HS-27A (cell line): ENCODE data around the gene TMEM267.
"Not testable (repeated sequence)": the region's sequence is repeated elsewhere in the genome, so short reads cannot be mapped to it uniquely, and the experiment has no call there.

Experiments used
- DNase-seq: peaks from one replicate; pipeline ENCODE4 v3.0.0-alpha.2; 2012; ENCODE audit warnings: low read depth, missing footprints

TMEM267 gene

DNA sequence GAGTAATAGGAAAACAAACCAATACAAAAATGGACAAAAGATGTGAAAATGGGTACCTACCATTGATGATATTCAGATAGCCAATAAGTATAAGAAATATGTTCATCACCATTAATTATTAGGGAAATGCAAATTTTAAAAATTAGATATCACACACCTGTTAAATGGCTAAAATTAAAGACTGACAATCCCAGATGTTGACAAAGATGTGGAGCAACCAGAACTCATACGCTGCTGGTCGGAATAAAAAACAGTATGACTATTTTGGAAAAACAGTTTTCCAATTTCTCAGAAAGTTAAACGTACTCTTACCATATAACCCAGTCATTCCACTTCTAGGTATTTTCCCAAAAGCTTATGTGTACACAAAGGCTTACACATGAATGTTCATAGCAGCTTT, 27.1 kb downstream of the TMEM267 start:
- no peak for DNase-seq

DNA sequence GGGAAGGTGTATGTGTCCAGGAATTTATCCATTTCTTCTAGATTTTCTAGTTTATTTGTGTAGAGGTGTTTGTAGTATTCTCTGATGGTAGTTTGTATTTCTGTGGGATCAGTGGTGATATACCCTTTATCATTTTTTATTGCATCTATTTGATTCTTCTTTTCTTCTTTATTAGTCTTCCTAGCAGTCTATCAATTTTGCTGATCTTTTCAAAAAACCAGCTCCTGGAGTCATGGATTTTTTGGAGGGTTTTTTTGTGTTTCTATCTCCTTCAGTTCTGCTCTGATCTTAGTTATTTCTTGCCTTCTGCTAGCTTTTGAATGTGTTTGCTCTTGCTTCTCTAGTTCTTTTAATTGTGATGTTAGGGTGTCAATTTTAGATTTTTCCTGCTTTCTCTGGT, 42.1 kb downstream of the TMEM267 start:
- DNase-seq: not testable (repeated sequence)

DNA sequence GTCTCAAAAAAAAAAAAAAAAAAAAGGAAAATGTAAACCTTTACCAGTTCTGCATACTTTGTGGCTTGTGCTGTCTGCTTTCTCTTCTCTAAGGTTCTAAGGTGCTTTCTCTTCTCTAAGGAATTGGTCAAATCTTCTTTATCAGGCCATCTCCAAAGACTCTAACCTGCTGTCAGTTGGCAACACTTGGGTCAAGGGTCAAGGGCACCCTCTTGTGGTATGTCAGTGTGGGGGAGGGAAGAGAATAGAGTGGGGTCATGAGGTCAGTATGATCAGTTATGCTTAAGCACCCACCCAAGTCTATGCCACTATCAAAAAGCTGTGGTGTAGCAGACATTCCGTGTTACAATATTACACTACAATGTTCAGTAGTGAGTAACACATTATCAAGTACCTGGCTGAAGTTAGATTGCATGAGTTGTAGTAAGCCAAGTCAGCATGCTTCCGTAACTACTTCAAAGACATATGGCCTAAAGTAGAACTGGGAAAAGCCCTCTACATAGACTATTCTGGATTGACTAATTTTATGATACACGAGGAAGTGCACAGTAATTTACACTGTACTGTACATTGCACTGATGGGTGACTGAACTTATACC, 46.5 kb downstream of the TMEM267 start:
- DNase-seq: no peak

DNA sequence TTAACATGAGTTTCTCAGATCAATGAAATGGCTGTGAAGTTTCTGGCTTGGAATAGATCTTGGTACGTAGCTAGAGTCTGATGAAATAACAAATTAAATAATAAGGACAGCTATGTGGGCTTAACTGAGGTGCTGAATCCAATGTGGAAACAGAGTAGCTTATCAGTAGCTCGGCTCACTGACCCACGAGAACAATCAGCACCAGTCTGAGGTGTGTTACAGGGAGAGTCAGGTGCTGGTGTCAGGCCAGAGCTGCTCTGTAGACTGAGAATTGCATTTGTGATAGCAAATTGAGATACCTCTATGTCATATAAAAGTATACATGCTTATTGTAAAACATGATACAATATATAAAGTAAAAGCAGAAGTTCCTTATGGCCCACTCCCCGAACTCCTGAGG, 50.3 kb downstream of the TMEM267 start:
- no peak for DNase-seq

DNA sequence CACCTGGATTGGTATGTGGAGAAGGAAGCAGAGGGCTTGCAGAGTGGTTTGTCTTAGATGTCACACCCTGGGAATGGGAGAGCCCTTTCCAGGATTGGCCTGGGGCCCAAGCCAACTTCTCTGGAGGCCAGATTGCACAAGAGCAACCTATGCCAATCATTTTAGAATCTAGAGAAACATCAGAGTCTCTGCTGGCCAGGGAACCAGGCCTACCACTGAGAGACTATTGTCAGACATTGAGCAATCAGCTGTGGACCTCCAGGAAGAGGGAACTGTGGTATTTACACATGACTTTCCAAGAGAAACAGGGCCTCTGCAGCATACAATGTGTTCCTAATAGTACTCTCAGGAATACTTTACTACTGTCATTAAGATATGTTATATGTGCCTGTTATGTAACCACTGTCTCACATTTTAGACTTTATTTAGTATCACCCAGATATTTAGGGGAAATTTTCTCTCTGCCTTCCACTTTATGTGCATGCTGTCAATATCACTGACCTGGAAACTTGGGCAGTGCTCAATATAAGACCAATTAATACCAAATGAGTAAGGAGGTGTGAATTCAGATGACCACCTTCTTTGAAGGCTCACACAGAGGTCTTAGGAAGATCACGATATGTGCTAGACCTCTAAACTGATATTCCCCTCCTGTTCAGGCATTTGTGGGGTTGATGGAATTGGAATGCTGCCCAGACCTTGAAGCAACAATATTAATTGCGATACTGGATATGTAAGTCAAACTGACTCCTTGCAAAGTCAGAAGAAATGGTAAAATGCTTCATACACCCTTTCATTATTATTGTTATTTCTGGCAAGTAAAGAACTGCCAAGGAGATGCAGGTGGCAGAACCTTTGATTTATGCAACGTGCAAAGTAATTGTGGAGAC, 50.9 kb downstream of the TMEM267 start:
- no peak for DNase-seq

DNA sequence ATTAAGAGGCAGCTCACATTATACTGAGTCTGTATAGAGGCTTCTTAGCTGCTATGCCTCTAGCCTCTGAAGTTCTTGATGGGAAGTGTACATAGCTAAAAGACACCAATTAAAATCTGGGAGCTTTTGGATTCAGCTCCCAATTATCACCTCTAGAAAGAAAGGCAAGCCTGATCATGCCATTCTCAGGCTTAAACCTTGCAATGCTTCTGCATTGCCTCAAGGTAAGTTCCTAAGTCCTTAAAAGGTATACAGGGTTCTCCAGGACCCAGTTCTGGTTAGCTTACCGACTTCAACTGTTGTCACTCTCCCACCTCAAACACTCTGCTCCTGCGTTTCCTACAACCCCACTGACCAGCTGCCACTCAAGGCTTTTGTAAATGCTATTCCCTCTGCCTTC, 54.0 kb downstream of the TMEM267 start:
- no peak for DNase-seq

DNA sequence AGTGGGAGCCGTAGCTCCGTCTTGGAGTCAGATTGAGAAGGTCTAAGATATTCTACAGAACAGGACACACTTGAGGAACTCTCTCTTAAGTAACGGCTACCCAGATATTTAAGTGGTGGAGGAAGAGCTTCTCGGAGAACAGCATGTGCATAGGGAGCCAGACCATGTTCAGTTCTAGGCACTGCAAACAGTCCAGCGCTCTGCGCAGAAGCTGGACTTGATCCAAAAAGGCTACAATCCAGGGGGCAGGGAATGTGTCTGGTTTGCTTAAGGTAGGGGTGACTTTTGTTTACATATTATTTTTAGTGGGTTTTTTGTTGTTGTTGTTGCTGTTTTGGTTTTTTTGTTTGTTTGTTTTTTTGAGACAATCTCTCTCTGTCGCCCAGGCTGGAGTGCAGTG, 54.6 kb downstream of the TMEM267 start:
- no peak for DNase-seq

DNA sequence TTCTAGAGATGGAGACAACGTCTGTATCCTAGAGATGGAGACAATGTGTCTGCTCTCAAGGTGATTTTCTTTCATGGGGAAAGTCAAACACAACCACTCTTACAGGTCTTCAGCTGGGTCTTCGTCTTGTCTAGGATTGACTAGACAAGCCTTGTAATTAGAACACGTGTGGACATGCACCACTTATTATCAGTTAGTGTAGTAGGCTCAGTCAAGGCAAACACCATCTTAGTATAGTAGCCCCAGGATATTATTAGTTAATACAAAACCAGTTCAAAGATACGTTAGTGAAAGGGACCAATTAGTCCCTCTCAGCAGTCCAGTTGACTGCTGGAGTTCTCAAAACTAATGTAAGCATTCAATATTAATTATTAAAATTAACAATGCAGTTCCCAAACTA, 56.4 kb downstream of the TMEM267 start:
- DNase-seq: no peak

DNA sequence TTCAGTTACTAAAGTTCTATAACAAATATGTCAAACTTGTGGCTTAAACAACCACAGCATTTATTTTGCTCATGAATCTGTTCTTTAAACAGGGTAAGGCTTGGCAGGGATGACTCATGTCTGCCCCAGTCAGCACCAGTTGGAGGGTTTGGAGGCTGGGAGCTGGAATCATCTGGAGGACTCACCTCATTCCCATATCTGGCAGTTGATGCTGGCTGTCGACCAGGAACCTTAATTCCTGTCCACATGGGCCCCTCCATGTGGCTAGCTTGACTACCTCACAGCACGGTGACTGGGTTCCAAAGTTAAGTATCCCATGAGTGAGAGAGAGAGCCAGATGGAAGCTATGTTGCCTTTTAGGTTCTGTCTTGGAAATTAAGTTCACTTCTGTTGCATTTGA, 57.7 kb downstream of the TMEM267 start:
- peak; percentile 87 for DNase-seq

DNA sequence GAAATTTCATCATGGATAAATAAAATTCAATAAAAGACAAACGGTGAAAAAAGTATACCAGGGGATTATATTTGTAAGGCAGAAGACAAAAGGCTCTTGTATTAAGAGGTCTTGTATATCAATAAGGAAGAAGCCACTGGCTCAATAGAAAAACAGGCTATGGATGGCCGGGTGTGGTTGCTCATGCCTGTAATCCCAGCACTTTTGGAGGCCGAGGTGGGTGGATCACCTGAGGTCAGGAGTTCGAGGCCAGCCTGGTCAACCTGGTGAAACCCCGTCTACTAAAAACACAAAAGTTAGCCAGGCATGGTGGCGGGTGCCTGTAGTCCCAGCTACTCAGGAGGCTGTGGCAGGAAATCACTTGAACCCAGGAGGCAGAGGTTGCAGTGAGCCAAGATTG, 60.6 kb downstream of the TMEM267 start:
- DNase-seq: not testable (repeated sequence)

DNA sequence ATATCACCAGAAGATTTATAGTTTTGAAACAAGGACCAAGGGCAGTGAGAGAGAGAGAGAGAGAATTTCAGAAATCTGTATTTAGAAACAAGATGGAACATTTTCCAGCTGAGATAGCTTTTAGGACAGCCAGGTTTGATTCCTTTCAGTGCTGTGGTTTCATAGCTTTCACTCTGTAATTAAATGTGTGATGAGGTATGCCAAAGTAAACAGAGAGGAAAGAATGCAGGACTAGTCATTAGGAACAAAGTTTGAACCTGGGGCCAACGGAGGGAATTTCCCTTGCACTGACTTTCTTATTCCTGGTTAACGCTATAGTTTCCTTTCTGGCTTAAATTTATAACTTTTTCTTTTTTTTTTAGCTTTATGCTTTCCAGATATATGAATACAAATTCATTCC, 61.5 kb downstream of the TMEM267 start:
- no peak for DNase-seq

DNA sequence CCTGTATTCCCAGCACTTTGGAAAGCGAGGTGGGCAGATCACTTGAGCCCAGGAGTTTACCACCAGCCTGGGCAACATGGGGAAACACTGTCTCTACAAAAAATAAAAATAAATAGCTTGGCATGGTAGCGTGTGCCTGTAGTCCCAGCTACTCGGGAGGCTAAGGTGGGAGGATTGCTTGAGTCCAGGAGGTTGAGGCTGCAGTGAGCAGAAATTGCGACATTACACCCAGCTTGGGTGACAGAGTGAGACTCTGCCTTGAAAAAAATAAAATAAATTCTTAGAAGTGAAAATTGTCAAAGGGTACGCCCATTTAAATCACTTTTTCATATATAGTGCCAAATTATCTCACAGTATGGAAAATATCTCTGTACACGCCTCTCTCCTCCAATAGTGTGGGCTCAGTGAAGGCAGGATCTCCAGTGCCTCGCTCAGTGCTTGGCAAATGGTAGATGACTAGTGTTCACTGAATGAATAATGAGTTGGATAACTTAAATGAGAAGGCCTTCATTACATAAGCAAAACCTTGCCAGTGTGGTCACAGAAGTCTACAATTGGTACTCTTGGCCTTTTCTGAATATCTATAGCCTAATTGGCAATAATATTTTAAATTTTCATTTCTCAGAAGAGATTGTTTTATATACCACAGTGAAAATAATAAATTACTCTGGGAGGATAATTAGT, 62.1 kb downstream of the TMEM267 start:
- no peak for DNase-seq

DNA sequence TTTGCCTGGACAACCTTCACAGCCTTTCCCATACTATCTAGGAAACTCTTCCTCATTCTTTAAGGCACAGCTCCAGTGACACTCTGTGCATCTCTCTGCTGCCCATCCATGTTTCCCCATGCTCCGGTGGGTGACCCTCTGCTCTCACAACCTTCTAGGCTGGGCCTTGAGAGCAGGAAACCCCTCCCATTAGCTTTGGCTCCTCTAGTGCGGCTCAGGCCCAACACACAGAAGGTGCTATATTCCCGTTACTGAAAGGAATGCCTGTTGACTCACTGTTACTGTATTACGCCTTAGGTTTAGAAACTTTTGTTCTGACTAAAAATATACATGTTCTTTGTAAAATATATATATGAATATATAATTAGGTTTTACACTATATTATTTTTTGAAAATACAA, 63.4 kb downstream of the TMEM267 start:
- DNase-seq: no peak

DNA sequence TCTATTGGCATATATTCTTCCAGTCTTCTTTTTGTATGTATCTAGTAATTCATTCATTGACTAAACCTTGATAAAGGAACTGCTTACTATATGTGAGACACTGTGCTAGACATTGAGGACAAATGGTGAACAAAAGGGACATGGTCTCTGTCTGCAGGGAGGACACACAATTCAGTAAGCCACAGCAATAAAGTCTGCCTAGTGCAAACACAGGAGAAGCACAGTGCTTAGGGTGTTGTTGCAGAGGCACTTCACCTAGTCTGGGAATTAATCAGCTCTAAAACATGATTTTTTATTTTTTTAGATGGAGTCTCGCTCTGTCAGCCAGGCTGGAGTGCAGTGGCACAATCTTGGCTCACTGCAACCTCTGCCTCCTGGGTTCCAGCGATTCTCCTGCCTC, 65.1 kb downstream of the TMEM267 start:
- DNase-seq: no peak

DNA sequence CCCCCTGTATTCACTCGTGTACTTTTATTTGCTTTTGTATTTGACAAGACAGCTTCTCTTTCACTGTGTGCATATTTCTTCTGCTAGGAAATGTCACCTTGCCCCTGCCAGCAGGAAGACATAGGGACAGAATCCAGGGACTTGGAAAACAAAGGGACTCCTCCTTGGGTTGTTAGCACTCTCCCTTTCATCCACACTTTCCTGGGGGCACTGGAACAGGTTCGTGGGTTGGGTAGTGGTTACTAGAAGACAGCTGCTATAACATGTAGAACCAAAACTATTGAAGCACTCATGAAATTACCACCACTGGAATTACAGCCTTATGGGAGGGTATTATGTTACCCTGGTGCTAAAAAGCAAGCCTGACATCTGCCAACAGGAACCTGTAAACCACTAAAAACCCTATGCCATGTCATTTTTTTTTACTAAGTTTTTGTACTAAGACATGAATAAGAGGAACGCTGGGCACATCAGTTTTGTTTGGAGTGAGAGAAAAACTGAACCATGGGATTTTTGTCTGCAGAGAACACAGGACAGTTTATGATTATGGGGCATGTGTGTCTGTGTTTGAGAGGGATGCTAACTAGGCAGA, 66.8 kb downstream of the TMEM267 start:
- DNase-seq: no peak

DNA sequence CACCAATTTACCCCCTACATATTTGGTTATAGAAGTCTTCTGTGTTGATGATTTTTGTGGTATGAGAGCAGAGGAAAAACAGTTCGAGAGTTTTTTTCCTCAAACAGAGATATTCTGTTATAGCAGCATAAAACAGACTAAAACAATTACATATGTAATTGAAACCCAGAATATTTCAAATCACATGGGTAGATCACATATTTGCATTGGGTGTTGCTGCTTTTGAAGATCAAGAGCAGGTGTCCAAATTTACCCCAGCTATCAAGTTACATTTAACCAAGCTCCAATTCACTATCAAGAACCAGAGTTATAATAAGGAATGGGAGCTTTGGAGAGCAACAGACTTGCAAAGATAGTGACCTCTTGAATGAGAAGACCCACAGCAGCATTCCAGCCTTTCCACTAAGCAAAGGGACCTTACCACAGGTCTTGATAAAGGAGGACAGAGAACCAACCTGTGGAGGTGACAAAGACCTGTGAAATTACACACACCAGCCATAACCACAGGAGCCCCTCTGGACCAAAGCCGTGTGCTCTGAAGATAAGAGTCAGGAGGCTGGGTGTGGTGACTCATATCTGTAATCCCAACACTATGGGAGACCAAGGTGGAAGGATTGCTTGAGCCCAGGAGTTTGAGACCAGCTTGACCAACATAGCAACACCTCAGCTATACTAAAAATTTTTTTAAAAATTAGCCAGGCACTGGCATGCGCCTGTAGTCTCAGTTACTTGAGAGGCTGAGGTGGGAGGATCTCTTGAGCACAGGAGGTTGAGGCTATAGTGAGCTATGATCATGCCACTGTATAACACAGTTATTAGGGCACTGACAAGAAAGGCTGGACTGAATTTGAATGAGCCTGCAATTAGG, 67.5 kb downstream of the TMEM267 start:
- DNase-seq: no peak

DNA sequence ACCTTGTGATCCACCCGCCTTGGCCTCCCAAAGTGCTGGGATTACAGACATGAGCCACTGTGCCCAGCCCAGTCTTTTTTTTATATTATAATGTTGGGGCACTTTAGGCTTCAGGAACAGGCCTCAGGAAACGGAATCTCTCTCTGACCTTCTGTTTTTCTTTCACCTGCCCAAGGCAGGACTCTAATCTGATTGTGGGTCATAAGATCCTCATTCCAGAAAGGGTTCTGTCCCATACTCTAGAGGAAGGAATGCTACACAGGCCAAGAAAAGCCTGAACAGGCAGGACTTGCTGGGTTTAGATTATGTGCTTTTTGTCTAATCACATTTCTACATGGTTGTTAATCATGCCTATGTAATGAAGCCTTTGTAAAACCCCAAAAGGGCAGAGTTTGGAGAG, 69.7 kb downstream of the TMEM267 start:
- no peak for DNase-seq

DNA sequence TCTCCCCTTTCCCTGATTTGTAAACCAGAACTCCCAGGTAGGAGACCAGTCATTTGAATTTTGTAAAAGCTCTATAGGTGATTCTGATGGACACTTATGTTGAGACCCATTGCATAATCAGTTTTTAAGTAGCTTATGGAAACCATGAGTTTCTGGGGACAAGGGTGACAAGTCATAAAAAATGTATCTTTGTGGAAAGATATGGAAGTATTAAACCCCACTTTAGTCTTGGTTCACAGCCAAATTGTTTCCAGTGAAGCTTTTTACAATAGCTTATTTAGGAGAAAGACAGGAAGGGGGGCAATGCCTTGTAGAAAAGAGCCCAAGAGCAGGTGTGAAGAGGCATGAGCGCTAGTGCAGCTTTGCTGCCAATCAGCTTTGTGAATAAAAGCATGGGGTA, 71.0 kb downstream of the TMEM267 start:
- DNase-seq: no peak

DNA sequence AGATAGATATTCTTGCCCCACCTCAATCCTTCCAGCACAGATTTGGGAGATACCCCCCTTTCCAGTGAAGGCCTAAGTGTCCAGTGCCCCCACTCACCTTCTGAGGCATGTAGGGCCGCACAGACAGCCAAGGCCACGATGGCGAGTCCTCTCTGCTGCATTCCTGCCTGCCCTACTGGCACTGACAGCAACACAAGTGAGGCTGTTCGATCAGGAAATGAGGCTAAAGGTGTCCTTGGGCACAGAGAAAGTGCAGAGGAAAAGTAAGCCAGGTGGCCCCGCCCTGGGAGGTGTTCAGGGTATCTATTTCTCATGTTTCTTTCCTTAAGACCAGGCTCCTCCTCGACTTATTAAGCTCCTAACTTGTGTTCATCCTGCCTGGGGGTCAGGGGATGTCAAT, 71.5 kb downstream of the TMEM267 start, which contains the start of gene CCL28:
Gene CCL28, minus strand, starts transcription at position 236 of the 400 bp plus-strand sequence. Its CDS starts 75 bp downstream, at position 161.
- no peak for DNase-seq

DNA sequence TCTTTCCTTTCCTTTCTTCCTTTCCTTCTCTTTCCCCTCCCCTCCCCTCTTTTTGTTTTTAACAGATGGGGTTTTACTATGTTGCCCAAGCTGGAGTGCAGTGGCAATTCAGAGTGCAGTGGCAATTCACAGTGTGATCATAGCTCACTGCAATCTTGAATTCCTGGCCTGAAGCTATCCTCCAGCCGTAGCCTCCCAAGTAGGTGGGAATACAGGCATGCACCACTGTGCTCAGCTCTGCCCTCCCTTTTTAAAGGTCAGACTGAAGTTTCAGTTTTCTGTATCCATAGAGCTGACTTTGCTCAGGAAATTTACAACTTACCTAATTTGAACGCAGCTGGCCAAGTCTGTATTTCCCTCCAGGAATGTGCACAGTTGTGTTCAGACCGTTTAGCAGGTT, 72.2 kb downstream of the TMEM267 start:
- no peak for DNase-seq

DNA sequence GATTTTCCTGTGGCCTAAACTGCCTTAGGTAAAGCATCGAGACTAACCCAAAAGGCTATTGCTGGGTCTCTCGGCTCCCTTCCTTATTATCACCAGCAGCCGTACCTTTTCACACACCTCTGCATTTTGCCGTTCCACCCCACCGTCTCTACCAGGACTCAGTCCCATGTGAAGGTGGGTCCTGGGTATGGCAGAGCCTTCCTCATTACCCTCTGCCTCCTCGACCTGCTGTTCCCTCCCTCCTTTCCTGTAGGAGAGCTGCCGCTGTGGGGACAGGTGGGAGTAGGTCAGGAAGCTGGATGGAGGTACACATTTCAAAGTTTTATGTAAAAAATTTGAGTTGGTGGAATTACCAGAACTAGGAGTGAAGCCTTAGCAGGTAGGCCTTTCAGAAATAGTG, 73.3 kb downstream of the TMEM267 start:
- no peak for DNase-seq

DNA sequence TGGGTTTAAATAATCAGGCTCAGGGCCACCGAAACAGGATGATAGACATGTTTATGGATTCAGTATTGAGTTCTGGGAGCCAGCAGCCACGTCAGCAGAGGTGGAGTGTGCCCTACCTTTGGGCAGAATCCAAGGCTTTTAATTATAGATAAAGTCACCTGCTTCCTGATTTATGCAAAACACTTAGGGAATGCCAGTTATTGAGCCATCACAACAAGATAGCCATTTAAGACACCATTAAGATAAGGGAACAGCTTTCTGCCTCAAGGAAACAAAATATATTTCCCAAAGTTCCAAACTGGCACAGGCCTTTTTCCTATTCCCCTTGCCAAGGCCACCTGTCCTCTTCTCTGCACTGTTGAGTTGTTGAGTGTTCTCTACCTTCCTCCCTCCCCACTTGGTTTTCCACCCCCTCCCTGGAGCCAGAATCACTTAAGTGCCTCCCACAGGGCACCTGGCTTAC, 73.8 kb downstream of the TMEM267 start:
- no peak for DNase-seq
